NCI-H2196 treated with DMSO at 0.1 percent for 48 hours (cell line): Measurements from ENCODE around the gene MXD1.
"Not testable (repeated sequence)": the region's sequence is repeated elsewhere in the genome, so short reads cannot be mapped to it uniquely, and the experiment has no call there.

Experiments used
- DNase-seq: peaks from one replicate; lab custom pipeline; 2025; ENCODE audit not compliant: unreplicated experiment; lab: John Stamatoyannopoulos, UW

Gene MXD1

DNA sequence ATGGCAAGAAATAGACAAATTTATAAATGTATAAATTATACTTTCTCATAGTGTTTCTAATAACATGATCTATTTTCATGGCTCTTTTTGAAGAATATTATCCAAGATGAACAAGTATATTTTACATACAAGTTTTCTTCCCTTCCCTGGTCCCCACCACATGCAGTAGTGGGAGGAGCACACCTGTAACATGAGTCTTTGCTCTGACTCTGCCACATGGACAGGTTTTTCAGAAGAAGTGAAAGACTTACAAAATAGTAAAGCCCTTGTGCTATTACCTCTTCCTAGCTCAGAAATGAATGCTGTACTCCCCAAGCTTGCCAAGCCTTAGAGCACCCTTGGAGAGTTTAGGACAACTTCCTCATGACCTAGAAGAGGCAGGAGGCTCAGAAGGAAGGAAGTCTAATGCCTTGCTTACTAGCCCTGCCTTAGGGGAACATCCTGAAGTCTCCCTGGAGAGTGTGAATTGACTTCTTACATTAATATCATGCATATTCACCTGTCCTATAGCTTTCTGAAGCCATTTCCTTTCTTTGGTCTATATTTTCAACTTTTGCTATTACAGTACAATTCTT, 18.4 kb downstream of the MXD1 start:
- DNase-seq, result no peak

DNA sequence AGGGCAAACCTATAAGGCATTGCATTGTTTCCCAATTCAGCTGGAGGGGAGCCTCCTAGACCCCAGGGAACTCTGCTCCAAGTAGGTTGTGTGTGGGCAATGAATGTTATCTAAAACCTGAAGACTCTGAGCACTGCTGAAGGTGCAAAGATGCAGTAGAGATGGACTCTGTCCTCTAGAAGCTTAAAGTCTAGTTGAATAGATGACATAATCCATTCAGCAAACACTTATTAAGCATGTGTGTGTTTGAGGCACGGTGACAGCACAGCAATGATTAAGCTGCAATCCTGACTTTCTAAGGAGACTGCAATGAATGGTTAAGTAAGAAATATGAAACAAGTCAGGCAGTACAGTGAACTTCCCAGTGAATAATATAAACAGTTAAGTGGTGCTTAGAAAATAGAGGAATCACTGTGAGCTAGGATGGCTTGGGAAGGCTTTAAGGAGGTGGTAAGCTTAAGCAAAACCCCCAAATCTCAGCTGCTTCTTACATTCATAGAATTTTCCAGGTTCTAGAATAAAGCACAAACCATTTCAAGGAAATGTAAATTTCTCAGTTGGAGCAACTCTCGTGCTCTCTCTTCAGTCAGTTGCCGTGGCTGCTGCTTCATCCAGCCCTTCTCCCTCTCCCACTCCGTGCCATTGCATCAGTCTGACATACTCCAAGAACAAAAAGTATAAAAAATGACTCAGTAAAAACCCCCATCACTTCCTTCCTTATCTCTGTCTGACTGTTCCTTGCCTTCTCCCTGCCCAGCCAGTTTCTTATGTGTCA, 19.1 kb downstream of the MXD1 start:
- no peak for DNase-seq

DNA sequence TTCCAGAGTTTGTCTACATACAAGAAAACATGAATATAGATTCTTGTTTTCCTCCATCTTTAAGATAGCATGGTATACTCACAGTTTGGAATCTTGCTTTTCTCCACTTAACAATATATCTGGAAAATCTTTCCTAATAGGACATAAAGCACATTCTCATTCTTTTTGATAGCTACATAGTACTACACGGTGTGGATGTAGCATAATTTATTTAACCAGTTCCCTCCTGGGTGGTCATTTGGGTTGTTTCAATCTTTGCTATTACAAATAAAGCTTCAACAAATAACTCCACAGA, 19.7 kb downstream of the MXD1 start:
- no peak for DNase-seq

DNA sequence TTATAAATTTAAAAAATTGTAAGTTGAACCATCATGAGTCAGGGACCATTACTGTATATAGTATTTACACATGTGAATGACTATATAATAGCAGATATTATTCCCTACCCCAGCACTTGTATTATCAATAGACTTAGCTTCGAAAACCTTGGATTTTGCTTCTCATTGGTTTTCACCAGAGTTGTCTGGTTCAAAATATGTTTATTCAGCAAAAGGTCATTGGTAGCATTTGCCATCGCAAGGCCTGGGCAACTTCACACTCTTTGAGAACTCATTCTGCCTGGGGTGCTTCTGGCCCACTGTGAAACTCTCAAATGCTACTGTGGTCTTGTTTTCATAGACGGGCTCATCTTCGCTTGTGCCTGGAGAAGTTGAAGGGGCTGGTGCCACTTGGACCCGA, 20.1 kb downstream of the MXD1 start:
- DNase-seq, result no peak

DNA sequence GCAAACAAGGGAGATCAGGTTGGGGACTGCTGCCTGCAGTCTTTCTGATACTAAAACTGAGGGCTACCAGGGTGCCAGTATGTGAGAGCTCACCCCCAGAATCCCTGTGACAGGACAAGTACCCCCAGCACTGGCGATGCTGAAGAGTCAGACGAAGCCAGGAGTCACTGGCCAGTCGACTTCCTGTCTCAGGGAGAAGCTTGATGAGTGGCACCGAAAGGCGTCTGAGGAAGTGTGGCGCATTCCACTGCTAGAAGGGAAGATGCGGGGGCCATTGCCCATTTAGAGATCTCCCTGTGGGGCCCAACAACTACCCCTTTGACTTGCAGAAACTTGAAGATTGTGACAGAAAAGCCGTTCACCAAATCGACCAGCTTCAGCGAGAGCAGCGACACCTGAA, 22.0 kb downstream of the MXD1 start:
- DNase-seq, result no peak

DNA sequence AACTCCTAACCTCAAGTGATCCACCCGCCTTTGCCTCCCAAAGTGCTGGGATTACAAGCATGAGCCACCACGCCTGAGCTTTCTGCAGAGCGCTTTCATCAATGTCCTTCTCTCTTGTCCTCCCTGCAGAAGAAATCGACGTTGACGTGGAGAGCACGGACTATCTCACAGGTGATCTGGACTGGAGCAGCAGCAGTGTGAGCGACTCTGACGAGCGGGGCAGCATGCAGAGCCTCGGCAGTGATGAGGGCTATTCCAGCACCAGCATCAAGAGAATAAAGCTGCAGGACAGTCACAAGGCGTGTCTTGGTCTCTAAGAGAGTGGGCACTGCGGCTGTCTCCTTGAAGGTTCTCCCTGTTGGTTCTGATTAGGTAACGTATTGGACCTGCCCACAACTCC, 23.1 kb downstream of the MXD1 start:
- DNase-seq, result no peak

DNA sequence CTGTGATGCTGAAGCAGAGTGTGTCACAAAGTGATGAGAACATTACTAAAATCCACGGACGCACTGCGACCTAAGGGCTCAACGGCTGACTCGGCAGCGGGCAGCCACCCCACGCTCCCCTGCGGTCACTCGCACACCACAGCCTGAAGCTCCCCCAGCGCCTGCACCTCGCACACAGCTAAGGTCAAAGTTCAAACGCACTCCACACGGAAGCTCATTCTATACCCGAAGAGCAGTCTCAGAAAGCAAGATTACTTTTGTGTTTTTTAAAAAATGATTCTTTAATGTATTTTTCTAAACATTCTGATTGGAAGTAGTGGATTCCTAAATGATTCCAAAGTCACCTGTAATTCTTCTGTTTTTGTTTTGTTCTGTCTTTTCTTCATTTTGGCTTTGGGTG, 24.8 kb downstream of the MXD1 start:
- DNase-seq, result no peak

DNA sequence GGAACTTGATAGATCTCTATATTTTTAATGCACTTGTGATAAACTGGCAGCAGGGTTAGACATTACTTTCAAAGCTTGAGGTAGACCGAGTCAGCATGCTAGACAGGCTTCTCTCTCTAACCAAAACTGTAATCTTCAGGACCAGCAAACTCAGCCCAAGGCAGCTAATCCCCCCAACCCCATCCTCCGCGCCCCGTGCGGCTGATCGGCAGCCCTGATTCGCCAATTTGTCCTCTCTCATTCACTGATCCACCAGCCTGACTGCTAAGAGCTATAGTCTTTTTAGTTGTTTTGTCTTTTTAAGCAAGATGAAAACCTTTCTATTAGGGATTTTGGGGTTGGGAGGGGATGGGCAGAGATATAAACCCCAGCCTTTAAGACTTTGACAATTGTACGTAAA, 25.8 kb downstream of the MXD1 start:
- DNase-seq, result no peak

DNA sequence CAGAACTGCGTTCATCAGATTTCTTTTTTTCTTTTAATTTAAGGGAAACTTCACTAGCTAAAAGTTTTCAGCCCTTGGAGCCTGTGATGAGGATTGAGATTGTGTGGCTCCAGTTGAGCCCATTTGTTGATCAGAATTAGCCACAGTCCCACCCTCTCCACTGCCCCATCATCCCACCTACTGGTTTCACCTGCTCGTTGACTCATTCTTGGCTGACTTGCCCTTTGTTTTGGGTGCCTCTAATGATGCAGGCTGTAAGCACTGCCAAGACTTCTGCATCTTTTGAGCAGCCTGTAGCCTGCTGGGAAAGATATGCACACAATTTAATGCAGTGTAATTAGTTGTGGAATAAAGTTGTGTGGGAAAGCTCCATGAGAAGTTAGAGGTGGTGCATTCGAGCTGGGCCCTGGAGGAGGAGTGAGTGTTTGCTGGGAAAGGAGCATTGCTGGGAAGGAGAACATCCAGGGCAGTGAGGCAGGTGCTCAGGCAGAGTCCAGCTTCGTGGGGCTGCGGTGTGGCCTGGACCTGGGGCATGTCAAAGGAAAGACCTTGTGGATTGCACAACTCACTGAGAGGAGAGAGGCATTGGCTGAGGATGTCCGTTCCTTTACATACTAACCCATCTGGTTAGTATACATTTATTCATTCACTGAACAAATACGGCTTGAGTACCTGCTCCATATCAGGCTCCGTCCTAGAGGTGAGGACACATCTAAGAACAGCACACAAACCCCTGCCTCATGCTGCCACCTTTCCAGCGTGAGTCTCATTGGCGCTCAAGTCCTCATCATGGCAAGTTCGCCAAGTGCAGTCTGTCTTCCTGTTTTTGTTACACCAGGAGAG, 28.3 kb downstream of the MXD1 start:
- DNase-seq, result no peak

DNA sequence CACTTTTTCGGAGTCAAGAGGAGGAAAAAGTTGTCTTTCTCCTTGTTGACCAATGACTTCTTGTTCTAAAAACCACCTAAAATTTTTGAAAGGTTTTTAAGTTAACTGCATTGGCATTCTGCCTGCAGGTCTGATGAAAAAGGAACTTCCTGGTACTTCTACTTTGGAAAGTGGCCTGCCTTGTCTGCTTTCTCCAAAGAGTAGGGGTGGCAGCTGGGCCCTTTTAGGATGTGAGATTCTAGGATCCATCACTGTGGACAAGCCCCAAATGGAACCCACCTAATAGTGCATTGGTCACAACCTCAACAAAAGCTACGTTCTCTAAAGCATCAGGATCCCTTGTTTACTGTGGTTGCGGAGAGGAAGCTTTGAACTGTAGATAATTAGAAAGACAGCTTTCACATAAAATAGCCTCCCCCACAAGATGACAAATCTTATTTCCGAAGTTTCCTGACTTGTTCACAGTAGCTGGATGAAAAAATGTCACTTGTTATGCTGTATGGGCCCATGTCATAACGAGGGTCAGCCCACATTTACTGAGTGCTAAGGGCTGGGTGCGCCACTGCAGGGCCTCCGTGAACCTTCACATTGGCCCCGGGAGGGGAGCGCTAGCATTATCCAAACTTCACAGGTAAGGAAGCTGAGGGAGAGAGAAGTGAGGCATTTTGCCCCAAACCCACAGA, 29.1 kb downstream of the MXD1 start:
- DNase-seq, result no peak

DNA sequence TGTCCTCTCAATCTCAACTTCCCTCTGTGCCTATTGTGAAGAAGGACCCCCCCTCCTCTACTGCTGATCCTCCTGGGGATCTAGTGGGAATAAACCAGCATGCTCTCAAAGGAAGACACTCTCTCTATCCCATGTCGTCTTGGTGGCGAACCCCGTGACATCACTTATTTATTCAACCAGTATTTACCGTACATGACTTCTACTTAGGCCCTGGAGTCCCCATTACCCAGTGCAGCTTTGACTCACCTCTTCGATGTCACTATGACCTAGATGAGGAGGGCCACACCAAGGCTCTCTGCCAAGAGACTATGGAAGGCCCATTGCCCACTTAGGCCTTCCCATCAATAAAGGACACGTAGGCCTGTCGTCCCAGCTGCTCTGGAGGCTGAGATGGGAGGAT, 29.8 kb downstream of the MXD1 start:
- no peak for DNase-seq

DNA sequence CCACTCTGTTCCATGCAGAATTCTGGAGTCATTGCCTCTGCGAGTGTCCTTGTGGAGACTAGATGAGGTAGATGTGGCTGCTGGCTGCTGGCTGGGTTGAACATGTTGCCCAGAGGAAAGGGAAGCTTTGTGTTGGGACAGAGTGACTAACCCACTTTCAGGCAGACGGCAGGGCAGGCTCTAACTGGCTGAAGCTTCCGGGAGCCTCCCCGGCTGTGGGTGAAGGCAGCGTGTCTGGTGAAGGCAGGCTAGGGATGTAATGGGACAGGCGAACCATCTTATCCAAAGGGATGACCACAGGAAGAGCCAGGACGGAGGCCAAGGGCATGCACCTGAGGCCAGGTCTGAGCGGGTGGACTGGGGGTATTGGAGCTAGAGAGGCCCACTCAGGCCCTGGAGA, 30.5 kb downstream of the MXD1 start:
- DNase-seq, result no peak

DNA sequence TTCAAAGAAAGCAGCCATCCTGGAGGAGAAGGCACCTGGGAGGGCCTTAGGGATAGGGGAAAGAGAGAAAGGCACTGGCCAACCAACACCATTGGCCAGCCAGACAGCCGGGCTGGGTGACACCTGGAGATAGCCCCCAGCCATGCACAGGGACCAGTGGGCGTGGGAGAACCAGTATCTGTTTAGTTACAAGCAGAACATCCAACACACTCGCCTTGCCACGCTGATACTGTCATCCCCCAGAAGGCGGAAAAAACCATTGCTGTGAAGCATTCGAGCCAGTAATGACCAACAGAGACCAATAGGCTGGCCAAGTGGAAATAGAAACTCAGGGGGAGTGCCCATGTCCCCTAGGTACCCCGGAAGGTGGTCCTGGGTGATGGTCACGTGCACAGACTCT, 31.0 kb downstream of the MXD1 start:
- no peak for DNase-seq

DNA sequence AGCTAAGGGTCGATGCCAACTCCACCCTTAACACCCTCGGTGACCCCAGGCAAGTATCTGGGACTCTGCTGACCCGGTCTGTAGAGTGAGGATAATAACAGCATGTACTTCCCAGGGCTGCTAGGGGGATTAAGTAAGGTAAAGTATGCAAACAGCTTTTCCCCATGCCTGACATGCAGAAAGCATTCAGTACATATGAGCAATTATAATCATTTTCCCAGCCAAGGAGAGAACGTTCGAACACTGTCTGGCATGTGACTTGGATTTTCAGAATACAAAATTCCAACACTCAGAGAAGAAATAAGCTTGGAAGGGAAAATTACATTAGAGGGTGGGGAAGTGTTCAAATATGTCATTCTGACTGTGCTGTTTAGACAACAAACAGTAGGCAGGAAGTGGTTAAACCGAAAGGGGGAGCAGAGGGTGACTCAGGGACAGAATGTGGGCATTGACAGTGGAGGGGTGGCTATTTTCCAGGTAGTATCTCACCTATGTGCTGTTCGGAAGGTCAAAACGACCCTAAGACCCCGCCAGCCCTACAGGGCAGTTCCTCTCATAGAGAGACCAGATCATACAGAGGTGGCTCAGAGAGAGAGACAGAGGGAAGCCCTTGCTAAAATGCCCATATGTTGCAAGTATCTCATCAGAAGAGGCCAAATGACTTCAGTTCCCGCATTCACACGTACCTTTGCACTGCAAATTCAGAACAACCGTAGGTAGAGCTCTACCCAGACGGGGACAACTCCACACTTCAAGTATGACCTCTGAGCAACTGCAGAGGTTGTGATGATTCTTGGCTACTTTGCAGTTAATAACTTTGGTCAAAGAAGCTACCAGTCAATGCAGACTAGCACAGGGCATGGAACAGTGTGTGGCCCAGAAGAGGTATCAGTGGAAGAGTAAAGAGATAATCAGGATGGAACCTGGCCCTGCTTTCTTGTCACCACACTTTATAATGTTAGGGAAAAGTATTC, 31.7 kb downstream of the MXD1 start:
- no peak for DNase-seq

DNA sequence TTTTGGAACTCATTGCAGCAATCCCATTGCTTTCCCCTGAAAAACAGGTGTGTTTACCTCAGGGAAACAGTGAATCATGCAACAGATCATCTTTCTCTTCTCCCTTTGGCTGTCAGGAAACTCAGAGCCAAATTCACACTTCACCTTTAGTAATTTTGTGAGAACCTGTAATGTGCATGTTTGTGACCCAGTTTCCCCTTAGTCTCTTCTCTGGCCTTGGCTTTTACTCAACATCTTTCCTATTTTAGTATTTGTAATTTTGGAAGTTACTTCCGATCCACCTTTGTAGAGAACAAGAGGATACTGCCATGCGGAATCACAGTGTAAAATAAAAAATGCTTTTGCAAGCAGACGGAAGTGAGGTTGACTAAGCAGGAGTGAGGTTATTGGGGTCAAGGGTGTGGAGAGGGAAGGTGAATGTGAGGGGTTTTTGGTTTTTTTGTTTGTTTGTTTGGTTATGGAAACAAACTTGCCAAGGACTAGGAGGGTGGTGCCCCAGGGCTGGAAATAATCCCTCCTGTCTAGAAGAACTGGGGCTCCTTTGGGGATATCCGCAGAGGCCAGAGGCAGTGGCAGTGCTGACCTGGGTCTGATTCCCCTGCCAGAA, 32.5 kb downstream of the MXD1 start:
- DNase-seq, result no peak

DNA sequence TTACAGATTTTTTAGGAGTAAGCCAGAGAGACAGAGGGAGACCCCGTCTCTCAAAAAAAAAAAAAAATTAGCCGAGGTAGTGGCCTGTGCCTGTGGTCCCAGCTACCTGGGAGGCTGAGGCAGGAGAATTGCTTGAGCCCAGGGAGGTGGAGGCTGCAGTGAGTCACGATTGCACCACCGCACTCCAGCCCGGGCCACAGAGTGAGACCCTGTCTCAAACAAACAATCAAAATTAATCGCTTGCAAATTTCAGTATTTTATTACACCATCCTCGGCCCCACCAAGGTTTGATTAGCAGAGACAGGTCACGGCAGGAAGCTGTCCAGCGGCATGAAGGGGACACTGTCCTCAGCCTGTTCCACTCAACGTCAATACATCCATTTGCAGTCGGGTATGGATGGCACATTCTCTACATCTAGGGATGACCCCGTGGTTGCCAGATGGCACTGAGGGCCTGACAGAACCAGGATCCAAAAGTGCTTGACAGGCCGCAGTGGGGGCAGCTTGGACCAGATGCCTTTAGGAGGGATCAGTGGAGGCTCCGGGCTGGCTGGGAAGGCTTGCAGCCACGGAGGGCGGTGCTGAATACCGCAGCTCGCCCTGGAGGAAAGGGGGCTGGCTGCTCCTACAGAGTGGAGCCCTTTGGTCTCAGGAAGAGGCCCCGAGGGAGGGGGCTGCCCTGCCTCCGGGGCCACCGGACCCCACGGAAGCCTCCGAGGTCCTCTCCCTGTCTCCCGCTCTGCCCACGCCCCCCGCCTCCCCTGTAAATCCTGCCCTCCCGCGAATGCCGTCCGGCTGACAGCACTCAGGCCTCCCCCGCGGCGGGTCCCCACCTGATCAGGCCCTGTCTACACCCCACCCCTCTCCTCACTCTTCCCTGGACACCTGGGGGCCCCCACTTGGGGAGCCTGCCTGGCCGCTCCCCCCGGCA, 33.4 kb downstream of the MXD1 start:
- DNase-seq, result no peak

DNA sequence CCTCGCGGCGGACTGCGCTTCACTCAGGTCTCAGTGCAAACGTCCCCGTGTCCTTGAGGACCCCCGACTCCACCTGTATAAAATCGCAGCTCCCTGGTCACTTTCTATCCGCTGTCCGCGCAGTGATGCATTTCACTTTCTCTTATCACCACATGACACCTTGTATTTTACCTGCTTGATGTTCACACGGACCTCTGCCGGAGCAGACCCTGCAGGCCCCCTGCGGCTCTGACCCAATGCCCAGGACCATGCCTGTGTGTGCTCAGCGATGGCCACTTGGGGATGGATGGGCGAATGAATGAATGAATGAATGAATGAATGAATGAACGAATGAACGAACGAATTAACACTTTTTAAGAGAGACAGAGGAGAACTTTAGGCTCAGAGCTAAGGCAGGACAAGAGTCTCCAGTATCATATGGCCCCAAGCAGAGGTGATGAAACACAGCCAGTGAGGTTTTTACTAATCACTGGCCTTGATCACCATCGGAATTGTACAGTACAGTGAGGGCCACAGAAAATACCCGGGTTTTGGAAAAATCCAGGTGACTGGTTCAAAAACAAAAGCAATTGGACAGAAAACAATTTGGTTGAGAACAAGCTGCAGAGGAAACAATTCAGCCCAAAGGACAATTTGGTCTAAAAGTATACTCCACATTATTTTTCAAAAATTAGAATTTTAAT, 34.2 kb downstream of the MXD1 start:
- DNase-seq, result no peak

DNA sequence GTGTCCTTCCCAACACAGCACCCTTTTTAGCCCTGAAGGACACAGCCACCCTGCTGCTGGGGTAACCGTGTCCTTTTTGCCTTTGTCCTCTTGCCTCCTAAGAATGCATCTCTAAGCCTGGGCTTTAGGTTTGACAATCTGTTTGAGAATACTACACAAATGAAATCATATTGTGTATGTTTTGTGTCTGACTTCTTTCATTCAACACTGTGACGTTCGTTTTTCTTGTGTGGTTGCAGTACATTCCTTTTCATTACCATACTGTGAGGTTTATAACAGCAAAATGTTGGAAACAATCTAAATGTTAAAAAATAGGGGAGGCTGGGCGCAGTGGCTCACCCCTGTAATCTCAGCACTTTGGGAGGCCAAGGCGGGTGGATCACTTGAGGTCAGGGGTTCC, 35.3 kb downstream of the MXD1 start:
- no peak for DNase-seq

DNA sequence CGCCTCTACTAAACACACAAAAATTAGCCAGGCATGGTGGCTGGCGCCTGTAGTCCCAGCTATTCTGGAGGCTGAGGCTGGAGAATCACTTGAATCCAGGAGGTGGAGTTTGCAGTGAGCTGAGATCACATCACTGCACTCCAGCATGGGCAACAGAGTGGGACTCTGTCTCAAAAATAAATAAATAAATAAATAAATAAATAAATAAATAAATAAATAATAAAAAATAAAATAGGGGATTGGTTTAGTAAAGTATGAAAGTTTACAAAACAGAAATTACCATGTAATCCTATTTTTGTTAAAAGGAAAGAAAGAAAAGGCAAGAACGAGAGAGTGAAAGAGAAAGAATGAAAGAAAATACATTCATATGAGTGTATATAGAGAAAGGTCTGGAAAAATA, 35.8 kb downstream of the MXD1 start:
- not testable (repeated sequence) for DNase-seq
